ENCODE measurements around the gene CAND1. TPM values are rescaled to one million over a fixed set of nuclear protein-coding genes. Genes with fewer than 3 reads are reported as not detected.
"Not testable (repeated sequence)": the region's sequence is repeated elsewhere in the genome, so short reads cannot be mapped to it uniquely, and the experiment has no call there.

Gene CAND1
- total RNA-seq, 2 experiments from 2014 or later, result 216 to 221 TPM

GRCh38 chr12:67338426-67338825, 69.3 kb downstream of the CAND1 start:
- DNase-seq (no peak), ATAC-seq (no peak)
- TF ChIP-seq CTCF (IDR thresholded peaks at IDR 0.05), result no peak
- intact Hi-C loops (cut with micrococcal nuclease), result no loop called here
- Mint-ChIP-seq H3K27ac (no peak overlapping the region), H3K27me3 (no peaks in the 10 kb centered on the region), H3K36me3 (ENCODE audit: low read depth) (peaks cover 26% of the 10 kb centered on the region), H3K4me1 (ENCODE audit: low read depth) (no peaks in the 10 kb centered on the region), H3K4me3 (no peak overlapping the region), H3K9me3 (peaks cover 24% of the 10 kb centered on the region)
- POLR2A ChIA-PET, result no interaction called here
- CTCF ChIA-PET, result no interaction called here

GRCh38 chr12:67339530-67339929, 70.4 kb downstream of the CAND1 start:
- Mint-ChIP-seq H3K27me3 (no peaks in the 10 kb centered on the region), H3K27ac (no peak overlapping the region), H3K4me1 (ENCODE audit: low read depth) (no peaks in the 10 kb centered on the region), H3K4me3 (no peak overlapping the region), H3K36me3 (ENCODE audit: low read depth) (peaks cover 25% of the 10 kb centered on the region), H3K9me3 (peaks cover 24% of the 10 kb centered on the region)
- ATAC-seq, result no peak
- no peak for TF ChIP-seq CTCF (IDR thresholded peaks at IDR 0.05)
- no peak for DNase-seq
- intact Hi-C loops (cut with micrococcal nuclease), result no loop called here
- CTCF ChIA-PET, result no interaction called here
- POLR2A ChIA-PET, result no interaction called here

GRCh38 chr12:67341086-67341485, 71.9 kb downstream of the CAND1 start:
- CTCF ChIA-PET; intact Hi-C loops (cut with micrococcal nuclease); H3K27me3 Mint-ChIP-seq; H3K4me3 Mint-ChIP-seq; ATAC-seq; H3K27ac Mint-ChIP-seq; H3K4me1 Mint-ChIP-seq (ENCODE audit: low read depth); DNase-seq: not testable (repeated sequence)
- H3K36me3 Mint-ChIP-seq (ENCODE audit: low read depth), result peaks cover 28% of the 10 kb centered on the region
- POLR2A ChIA-PET, result interaction anchor here (0.6 kb wide), 1 partner anchor 12 kb away, joined by 3 read pairs; no protein-coding TSS in a partner anchor
- peaks cover 27% of the 10 kb centered on the region for H3K9me3 Mint-ChIP-seq

GRCh38 chr12:67344979-67345710, 76.0 kb downstream of the CAND1 start:
- no peak for TF ChIP-seq CTCF (IDR thresholded peaks at IDR 0.05)
- ATAC-seq, result no peak
- intact Hi-C loops (cut with micrococcal nuclease), result no loop called here
- no peak overlapping the region for H3K4me3 Mint-ChIP-seq
- peaks cover 17% of the 10 kb centered on the region for H3K36me3 Mint-ChIP-seq (ENCODE audit: low read depth)
- no peaks in the 10 kb centered on the region for H3K27me3 Mint-ChIP-seq
- CTCF ChIA-PET, result interaction anchor here (0.9 to 1.8 kb wide), 3 partner anchors 9 to 53 kb away, joined by 3 to 7 read pairs (median 5); no protein-coding TSS in a partner anchor
- peaks cover 16% of the 10 kb centered on the region for H3K9me3 Mint-ChIP-seq
- no peak overlapping the region for H3K27ac Mint-ChIP-seq
- no peak for DNase-seq
- no peaks in the 10 kb centered on the region for H3K4me1 Mint-ChIP-seq (ENCODE audit: low read depth)
- POLR2A ChIA-PET, result interaction anchor here (0.6 kb wide), 1 partner anchor 1256 kb away, joined by 3 read pairs; no protein-coding TSS in a partner anchor

GRCh38 chr12:67348683-67349082, 79.5 kb downstream of the CAND1 start:
- intact Hi-C loops (cut with micrococcal nuclease), result no loop called here
- no peak for TF ChIP-seq CTCF (IDR thresholded peaks at IDR 0.05)
- Mint-ChIP-seq H3K27me3 (no peaks in the 10 kb centered on the region), H3K36me3 (ENCODE audit: low read depth) (peaks cover 11% of the 10 kb centered on the region), H3K4me3 (no peak overlapping the region), H3K4me1 (ENCODE audit: low read depth) (peaks cover 6% of the 10 kb centered on the region), H3K27ac (no peak overlapping the region), H3K9me3 (peaks cover 12% of the 10 kb centered on the region)
- CTCF ChIA-PET, result no interaction called here
- ATAC-seq (no peak), DNase-seq (no peak)
- POLR2A ChIA-PET, result no interaction called here

Data from activated CD8-positive, alpha-beta T cell treated with anti-CD3 and anti-CD28 coated beads for 36 hours (primary cell).